Neutrophil (primary cell): ENCODE measurements around the gene FAM193B.

Experiments used
- H3K27ac ChIP-seq: fragments of 200-600 bp; sonication (generic); 2 replicates; pipeline ENCODE4 v1.5.1; 2016; ENCODE audit warnings: mild to moderate bottlenecking, moderate library complexity
- H3K27me3 ChIP-seq: fragments of 200-600 bp; sonication (generic); 2 replicates; pipeline ENCODE4 v1.6.0; 2016; ENCODE audit warnings: mild to moderate bottlenecking
- H3K36me3 ChIP-seq: fragments of 200-600 bp; sonication (generic); 2 replicates; pipeline ENCODE4 v1.5.1; 2017
- H3K4me1 ChIP-seq, 2 experiments: fragments of 200-600 bp in 1 of 2; sonication (generic) in 1 of 2; 1 replicate in 1 of 2; 2 replicates in 1 of 2; pipeline versions ENCODE4 v1.5.1 to v1.6.1; 2013 to 2016; ENCODE audit warnings: low read depth in 1 of 2, low read length in 1 of 2, mild to moderate bottlenecking in 1 of 2, moderate library complexity in 1 of 2; ENCODE audit not compliant: control insufficient read depth in 1 of 2, insufficient read depth in 1 of 2
- H3K4me3 ChIP-seq, 2 experiments: fragments of 200-600 bp in 1 of 2; sonication (generic) in 1 of 2; 1 replicate in 1 of 2; 2 replicates in 1 of 2; pipeline ENCODE4 v1.5.1; 2013 to 2016; ENCODE audit warnings: low read depth in 1 of 2, low read length in 1 of 2, mild to moderate bottlenecking in 1 of 2, moderate library complexity in 1 of 2
- H3K9me3 ChIP-seq: fragments of 200-600 bp; sonication (generic); 2 replicates; pipeline ENCODE4 v1.5.1; 2016
- TF ChIP-seq, protein P1 (sequence below): fragments of 200-600 bp; sonication (generic); IDR thresholded peaks from 2 replicates; pipeline ENCODE4 v1.5.1; 2016; ENCODE audit warnings: antibody characterized with exemption

Gene FAM193B

DNA sequence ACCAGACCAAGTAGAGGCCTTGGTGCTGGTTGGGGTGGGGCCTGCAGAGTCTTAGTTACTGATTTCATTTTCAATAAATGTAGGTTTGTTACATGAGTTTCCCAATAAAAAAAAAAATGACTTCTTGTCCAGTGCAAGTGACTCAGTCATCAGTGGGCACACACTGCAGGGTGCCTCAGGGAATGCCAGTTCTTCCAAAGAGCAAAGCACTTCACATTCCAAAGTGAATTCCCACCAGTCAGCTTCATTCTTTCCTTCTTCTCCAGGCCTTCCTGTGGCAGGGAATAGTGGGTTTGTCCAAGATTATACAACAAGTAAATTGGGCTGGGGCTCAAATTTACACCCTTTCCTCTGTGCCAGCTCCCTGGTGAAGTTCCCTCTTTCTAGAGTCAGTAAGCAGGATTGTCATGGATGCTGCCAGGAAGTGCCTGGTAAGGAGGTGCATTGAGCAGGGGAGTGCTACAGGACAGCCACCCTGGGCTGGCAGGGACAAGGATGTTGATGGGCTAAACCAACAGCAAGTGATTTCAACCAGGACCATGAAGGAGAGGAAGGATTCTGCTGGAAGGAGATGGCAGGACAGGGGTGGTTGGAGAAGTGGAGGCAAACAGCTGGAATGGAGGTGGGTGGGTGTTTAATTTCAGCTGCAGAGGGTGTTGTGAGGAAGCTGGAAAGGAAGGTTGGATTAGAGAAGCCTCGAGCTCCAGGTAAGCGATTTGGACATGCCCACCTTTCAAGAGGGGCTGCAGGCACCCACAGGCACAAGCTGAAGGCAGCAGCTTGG, 41.8 kb upstream of the FAM193B start:
- Histone ChIP-seq H3K27ac (no peak overlapping the region), H3K4me3 (no peak overlapping the region), H3K27me3 (peaks cover 14% of the 10 kb centered on the region), H3K4me1 (peaks cover 32 to 37% of the 10 kb centered on the region in 2 experiments), H3K9me3 (no peaks in the 10 kb centered on the region), H3K36me3 (peaks cover 34% of the 10 kb centered on the region)
- TF ChIP-seq, protein P1, sequence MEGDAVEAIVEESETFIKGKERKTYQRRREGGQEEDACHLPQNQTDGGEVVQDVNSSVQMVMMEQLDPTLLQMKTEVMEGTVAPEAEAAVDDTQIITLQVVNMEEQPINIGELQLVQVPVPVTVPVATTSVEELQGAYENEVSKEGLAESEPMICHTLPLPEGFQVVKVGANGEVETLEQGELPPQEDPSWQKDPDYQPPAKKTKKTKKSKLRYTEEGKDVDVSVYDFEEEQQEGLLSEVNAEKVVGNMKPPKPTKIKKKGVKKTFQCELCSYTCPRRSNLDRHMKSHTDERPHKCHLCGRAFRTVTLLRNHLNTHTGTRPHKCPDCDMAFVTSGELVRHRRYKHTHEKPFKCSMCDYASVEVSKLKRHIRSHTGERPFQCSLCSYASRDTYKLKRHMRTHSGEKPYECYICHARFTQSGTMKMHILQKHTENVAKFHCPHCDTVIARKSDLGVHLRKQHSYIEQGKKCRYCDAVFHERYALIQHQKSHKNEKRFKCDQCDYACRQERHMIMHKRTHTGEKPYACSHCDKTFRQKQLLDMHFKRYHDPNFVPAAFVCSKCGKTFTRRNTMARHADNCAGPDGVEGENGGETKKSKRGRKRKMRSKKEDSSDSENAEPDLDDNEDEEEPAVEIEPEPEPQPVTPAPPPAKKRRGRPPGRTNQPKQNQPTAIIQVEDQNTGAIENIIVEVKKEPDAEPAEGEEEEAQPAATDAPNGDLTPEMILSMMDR, result no peak

DNA sequence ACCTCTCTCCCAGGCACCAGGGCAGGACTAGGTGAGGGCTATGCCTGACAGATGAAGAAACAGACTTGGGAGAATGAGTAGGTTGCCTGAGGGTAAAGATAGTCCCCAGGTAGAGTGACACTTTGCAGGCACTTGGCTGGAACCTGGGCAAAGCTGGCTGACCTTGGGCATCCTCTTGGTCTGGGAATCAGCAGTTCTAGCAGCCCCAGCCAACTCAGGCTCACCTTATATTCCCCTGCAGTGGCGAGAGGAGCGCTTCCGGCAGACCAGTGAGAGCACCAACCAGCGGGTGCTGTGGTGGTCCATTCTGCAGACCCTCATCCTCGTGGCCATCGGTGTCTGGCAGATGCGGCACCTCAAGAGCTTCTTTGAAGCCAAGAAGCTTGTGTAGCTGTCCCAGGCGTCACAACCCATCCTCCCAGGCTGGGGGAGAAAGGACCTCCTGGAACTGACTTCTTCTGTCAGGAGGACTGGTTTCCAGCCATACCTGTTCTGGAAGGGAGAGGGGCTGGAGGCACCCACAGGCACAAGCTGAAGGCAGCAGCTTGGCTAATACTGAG, 40.7 kb upstream of the FAM193B start:
- TF ChIP-seq, protein P1, result no peak
- H3K27me3 ChIP-seq, result peaks cover 23% of the 10 kb centered on the region
- H3K36me3 ChIP-seq, result peaks cover 34% of the 10 kb centered on the region
- no peaks in the 10 kb centered on the region for H3K9me3 ChIP-seq
- no peak overlapping the region for H3K27ac ChIP-seq
- no peak overlapping the region for H3K4me3 ChIP-seq
- H3K4me1 ChIP-seq, result peaks cover 23 to 26% of the 10 kb centered on the region in 2 experiments

DNA sequence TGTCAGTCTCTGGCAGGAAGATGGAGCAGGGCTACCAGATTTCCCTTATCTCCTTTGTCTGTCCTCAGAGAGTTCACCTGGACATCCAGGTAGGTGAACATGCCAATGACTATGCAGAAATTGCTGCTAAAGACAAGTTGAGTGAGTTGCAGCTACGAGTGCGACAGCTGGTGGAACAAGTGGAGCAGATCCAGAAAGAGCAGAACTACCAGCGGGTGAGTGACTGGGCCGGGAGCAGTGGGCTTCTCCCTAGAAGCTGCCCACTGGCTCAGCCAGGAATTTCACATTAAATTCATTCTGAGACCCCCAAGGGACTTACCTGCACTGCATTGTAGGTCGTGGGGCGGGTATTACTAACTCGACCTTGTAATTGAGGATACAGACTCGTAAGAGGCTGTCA, 39.7 kb upstream of the FAM193B start:
- Histone ChIP-seq H3K27me3 (peaks cover 33% of the 10 kb centered on the region), H3K4me3 (no peak overlapping the region), H3K36me3 (peaks cover 34% of the 10 kb centered on the region), H3K27ac (no peak overlapping the region), H3K4me1 (peaks cover 22 to 24% of the 10 kb centered on the region in 2 experiments), H3K9me3 (no peaks in the 10 kb centered on the region)
- TF ChIP-seq, protein P1, result no peak

DNA sequence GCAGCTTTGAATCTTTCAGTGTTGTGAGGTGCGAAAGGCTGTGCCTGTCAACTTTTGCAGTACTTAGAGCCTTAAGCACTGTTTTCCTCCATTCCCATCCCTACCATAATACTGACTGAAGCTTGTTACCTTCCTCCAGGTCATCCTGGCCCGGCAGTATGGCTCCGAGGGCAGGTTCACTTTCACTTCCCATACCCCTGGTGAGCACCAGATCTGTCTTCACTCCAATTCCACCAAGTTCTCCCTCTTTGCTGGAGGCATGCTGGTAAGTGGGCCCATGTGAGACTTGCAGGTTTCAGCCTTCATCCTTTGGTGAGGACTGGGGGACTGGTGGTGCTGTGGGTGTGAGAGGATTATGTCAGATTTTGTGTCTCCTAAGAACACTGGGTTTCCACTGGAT, 39.1 kb upstream of the FAM193B start:
- H3K4me1 ChIP-seq, result peaks cover 16 to 18% of the 10 kb centered on the region in 2 experiments
- H3K27me3 ChIP-seq, result peaks cover 34% of the 10 kb centered on the region
- no peaks in the 10 kb centered on the region for H3K9me3 ChIP-seq
- H3K27ac ChIP-seq, result no peak overlapping the region
- no peak overlapping the region for H3K4me3 ChIP-seq
- TF ChIP-seq, protein P1, result no peak
- peaks cover 34% of the 10 kb centered on the region for H3K36me3 ChIP-seq

DNA sequence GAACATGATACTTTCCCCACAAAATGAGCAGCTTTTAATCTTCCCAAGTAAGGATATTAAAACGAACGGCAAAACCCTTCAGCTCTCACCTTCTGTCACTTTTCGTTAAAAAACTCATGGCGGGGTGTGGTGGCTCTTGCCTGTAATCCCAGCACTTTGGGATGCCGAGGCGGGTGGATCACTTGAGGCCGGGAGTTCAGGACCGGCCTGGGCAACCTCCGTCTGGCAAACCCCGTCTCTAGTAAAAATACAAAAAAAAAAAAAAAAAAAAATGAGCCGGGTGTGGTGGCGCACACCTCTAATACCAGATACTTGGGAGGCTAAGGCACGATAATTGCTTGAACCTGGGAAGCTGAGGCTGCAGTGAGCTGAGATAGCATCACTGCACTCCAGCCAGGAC, 38.5 kb upstream of the FAM193B start:
- Histone ChIP-seq H3K27ac (peak overlapping the region; percentile 84), H3K9me3 (no peaks in the 10 kb centered on the region), H3K4me1 (peaks cover 15 to 17% of the 10 kb centered on the region in 2 experiments), H3K27me3 (peaks cover 34% of the 10 kb centered on the region), H3K36me3 (peaks cover 34% of the 10 kb centered on the region), H3K4me3 (peak overlapping the region; percentile 88 to 97)
- TF ChIP-seq, protein P1, result no peak
